Prostate gland (tissue), 2 donors: Measurements from ENCODE around the gene RNPEP. TPM values are rescaled to one million over a fixed set of nuclear protein-coding genes. Genes with fewer than 3 reads are reported as not detected.

Source experiments
- DNase-seq: peaks from one replicate; pipeline ENCODE4 v3.0.0-alpha.2; 2019; ENCODE audit warnings: low spot score
- H3K27ac ChIP-seq, 2 donors: fragments of 200-600 bp; sonication (generic); 2 replicates each; pipeline ENCODE4 v1.5.1; 2017 to 2019
- H3K27me3 ChIP-seq: fragments of 200-600 bp; sonication (generic); replicated peaks from 2 replicates; pipeline ENCODE4 v1.5.1; 2019; ENCODE audit not compliant: insufficient read depth
- H3K36me3 ChIP-seq, 2 donors: fragments of 200-600 bp; sonication (generic); 1 replicate in 1 of 2; 2 replicates in 1 of 2; pipeline versions ENCODE4 v1.5.1 to v1.8.1; 2017 to 2019
- H3K4me1 ChIP-seq: fragments of 200-600 bp; sonication (generic); replicated peaks from 2 replicates; pipeline ENCODE4 v1.5.1; 2019
- H3K4me3 ChIP-seq, 2 donors: fragments of 200-600 bp; sonication (generic); 2 replicates each; pipeline ENCODE4 v1.5.1; 2017 to 2019
- H3K9me3 ChIP-seq: fragments of 200-600 bp; sonication (generic); 2 replicates; pipeline ENCODE4 v1.5.1; 2017
- POLR2A ChIP-seq: fragments of 450-650 bp; IDR thresholded peaks from one replicate; pipeline ENCODE4 v1.6.1; 2016; ENCODE audit warnings: antibody characterized with exemption, mild to moderate bottlenecking
- POLR2AphosphoS5 ChIP-seq: sonication (generic); formaldehyde crosslinking; IDR thresholded peaks from one replicate; pipeline ENCODE4 v1.6.1; 2017; ENCODE audit warnings: antibody characterized with exemption
- WGBS: methylation state at CpG from one replicate; pipeline ENCODE4 v1.1.5; 2018; 5-methylcytosine and 5-hydroxymethylcytosine counted together
- intact Hi-C: fragments of 100-400 bp; cut with DNase I; formaldehyde crosslinking; loops from one replicate; pipeline ENCODE4 v1.14.2; 2022
- total RNA-seq, 2 donors: library from RNA; depleted of rRNA; stranded (reverse); fragments of >200 nt; gene quantifications; one replicate each; pipeline ENCODE4 v1.1.0, GENCODE V29; 2016
- TF ChIP-seq, protein P1 (sequence below), 4 experiments: fragments of 200-600 bp in 2 of 4; fragments of 450-650 bp in 2 of 4; sonication (generic) in 2 of 4; IDR thresholded peaks; 1 replicate in 3 of 4; 2 replicates in 1 of 4; pipeline ENCODE4 v1.5.1; 2016 to 2019; ENCODE audit warnings: antibody characterized with exemption in 4 of 4, mild to moderate bottlenecking in 2 of 4, moderate library complexity in 2 of 4

Gene RNPEP
- total RNA-seq, 2 donors from 2014 or later = 70.4 to 104 TPM

DNA sequence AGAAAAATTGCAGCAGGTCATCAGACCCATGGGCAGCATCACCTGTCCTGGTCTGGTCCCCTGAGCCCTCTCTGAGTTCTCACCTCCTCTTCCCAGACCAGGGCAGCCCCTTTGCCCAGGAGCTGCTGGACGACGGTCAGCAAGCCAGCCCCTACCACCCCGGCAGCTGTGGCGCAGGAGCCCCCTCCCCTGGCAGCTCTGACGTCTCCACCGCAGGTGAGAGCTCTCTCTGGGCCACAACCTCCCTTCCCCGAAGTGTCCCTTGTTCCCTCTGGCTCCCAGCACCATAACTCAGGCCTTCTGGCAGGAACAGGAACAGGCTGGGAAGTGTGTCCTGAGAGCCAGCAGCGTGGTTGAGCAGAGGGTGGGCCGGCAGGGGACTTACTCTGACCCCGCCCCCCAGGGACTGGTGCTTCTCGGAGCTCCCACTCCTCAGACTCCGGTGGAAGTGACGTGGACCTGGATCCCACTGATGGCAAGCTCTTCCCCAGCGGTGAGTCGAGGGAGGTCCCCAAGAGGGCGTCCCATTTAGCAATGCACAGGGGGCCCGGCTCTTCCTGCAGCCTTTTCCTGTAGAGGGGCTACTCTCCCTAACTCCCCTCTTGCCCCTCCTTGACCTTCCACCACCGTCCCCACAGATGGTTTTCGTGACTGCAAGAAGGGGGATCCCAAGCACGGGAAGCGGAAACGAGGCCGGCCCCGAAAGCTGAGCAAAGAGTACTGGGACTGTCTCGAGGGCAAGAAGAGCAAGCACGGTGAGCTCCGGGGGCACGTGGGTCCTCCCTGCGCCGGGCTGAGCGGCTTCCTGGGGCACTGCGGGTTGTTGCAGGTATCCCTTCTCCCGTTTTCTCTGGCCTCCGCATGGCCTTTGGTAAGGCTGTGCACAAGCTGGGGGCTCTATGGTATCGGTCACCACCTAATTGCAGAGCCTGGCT is 30.4 kb downstream of the RNPEP start:
- 74% methylated on average over 34 of the region's 35 CpGs for WGBS
- DNase-seq = no peak
- Histone ChIP-seq H3K9me3 (no peaks in the 10 kb centered on the region), H3K4me1 (peaks cover 18% of the 10 kb centered on the region), H3K27me3 (no peaks in the 10 kb centered on the region), H3K36me3 (no peaks in the 10 kb centered on the region), H3K27ac (peak overlapping the region; percentile 91), H3K4me3 (peak overlapping the region; percentile 45 to 52)
- TF ChIP-seq POLR2A = peak; percentile 14
- TF ChIP-seq, protein P1, sequence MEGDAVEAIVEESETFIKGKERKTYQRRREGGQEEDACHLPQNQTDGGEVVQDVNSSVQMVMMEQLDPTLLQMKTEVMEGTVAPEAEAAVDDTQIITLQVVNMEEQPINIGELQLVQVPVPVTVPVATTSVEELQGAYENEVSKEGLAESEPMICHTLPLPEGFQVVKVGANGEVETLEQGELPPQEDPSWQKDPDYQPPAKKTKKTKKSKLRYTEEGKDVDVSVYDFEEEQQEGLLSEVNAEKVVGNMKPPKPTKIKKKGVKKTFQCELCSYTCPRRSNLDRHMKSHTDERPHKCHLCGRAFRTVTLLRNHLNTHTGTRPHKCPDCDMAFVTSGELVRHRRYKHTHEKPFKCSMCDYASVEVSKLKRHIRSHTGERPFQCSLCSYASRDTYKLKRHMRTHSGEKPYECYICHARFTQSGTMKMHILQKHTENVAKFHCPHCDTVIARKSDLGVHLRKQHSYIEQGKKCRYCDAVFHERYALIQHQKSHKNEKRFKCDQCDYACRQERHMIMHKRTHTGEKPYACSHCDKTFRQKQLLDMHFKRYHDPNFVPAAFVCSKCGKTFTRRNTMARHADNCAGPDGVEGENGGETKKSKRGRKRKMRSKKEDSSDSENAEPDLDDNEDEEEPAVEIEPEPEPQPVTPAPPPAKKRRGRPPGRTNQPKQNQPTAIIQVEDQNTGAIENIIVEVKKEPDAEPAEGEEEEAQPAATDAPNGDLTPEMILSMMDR (IDR thresholded peaks at IDR 0.05) = no peak
- intact Hi-C loops = loop anchor here (10.0 kb wide), 1 partner anchor 102 kb away; no protein-coding TSS in a partner anchor

DNA sequence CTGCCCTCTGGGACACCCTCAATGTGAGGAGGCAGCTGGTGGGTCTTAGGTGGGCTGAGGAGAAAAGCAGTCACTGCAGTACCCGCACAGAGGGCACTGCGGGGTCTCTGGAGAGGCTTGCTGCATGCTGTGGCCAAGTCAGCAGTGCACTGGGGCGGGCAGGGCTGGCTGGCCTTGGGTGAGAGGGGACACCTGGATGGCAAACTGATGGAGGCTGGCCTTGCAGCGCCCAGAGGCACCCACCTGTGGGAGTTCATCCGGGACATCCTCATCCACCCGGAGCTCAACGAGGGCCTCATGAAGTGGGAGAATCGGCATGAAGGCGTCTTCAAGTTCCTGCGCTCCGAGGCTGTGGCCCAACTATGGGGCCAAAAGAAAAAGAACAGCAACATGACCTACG is 31.2 kb downstream of the RNPEP start:
- H3K4me3 ChIP-seq = no peak overlapping the region

DNA sequence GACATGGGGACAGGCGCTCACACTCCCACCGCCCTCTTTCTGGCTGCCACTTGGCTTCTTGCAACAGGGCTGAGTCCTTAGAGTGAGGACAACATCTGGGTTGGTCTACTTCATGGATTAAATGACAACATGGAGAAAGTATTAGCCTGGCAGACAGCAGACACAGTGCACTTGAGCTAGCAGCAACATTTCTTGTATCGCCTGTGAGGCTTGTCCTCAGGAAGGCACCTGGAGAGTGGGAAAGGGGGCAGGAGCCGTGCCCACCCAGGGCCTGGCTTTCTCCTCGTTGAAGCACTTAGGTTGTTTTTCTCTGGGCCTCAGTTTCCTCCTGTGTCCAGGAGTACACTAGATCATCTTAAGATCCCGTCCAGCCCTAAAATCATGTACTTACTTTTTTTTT is 31.6 kb downstream of the RNPEP start:
- intact Hi-C loops = loop anchor here (10.0 kb wide), 1 partner anchor 101 kb away; no protein-coding TSS in a partner anchor
- TF ChIP-seq POLR2AphosphoS5 (no peak), POLR2A (no peak)
- TF ChIP-seq, protein P1 (IDR thresholded peaks at IDR 0.05) = no peak
- peak overlapping the region; percentile 23 to 57 for H3K27ac ChIP-seq
- peaks cover 19% of the 10 kb centered on the region for H3K4me1 ChIP-seq
- H3K36me3 ChIP-seq = no peaks in the 10 kb centered on the region
- WGBS = 95% methylated on average over 6 of the region's 6 CpGs
- H3K27me3 ChIP-seq = no peaks in the 10 kb centered on the region
- H3K4me3 ChIP-seq = no peak overlapping the region
- H3K9me3 ChIP-seq = no peaks in the 10 kb centered on the region
- no peak for DNase-seq

More for the DNA sequence above, 31.2 kb downstream of the RNPEP start:
- 94% methylated on average over 12 of the region's 12 CpGs for WGBS
- intact Hi-C loops = loop anchor here (10.0 kb wide), 1 partner anchor 101 kb away; no protein-coding TSS in a partner anchor
- TF ChIP-seq POLR2A (no peak), POLR2AphosphoS5 (no peak)
- TF ChIP-seq, protein P1 (IDR thresholded peaks at IDR 0.05) = no peak
- peaks cover 22% of the 10 kb centered on the region for H3K4me1 ChIP-seq
- no peaks in the 10 kb centered on the region for H3K27me3 ChIP-seq
- DNase-seq = no peak
- no peaks in the 10 kb centered on the region for H3K9me3 ChIP-seq
- H3K27ac ChIP-seq = peak overlapping the region in 1 of 2 donors; percentile 91
- no peaks in the 10 kb centered on the region for H3K36me3 ChIP-seq

DNA sequence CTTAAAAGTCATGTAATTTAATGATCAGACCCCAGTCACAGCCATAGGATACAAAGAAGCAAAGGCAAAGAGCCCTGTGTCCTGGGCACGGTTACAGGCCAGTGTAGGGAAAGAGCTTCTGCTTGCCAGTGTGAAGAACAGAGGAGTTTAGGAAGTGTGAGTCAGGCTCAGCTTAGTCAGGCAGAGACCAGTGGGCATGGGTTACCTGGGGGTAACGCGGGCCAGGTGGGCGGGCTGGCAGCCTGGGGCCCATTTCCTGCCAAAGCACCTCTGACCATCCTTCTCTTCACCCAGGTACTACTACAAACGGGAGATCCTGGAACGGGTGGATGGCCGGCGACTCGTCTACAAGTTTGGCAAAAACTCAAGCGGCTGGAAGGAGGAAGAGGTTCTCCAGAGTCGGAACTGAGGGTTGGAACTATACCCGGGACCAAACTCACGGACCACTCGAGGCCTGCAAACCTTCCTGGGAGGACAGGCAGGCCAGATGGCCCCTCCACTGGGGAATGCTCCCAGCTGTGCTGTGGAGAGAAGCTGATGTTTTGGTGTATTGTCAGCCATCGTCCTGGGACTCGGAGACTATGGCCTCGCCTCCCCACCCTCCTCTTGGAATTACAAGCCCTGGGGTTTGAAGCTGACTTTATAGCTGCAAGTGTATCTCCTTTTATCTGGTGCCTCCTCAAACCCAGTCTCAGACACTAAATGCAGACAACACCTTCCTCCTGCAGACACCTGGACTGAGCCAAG is 32.6 kb downstream of the RNPEP start:
- intact Hi-C loops = loop anchor here (10.0 kb wide), 1 partner anchor 100 kb away; no protein-coding TSS in a partner anchor
- Histone ChIP-seq H3K9me3 (no peaks in the 10 kb centered on the region), H3K4me1 (peaks cover 9% of the 10 kb centered on the region), H3K27ac (peak overlapping the region; percentile 23 to 57), H3K4me3 (peak overlapping the region in 1 of 2 donors; percentile 1), H3K36me3 (no peaks in the 10 kb centered on the region), H3K27me3 (no peaks in the 10 kb centered on the region)
- TF ChIP-seq, protein P1 (IDR thresholded peaks at IDR 0.05) = no peak
- TF ChIP-seq POLR2A = peak; percentile 15
- 61% methylated on average over 17 of the region's 17 CpGs for WGBS
- no peak for DNase-seq
